Neural cell (in vitro differentiated cells): ENCODE measurements around the gene ADGRE3. TPM values are rescaled to one million over a fixed set of nuclear protein-coding genes. Genes with fewer than 3 reads are reported as not detected.

Experiments used
- H2AFZ ChIP-seq: fragments of 200-600, 300-800 bp; sonication (generic), shearing (Covaris generic); 2 replicates; pipeline ENCODE4 v1.6.0; 2014; ENCODE audit warnings: low read depth, mild to moderate bottlenecking, antibody characterized with exemption, low read length, moderate library complexity
- H3F3A ChIP-seq: fragments of 200-600 bp; shearing (Covaris generic); 2 replicates; pipeline ENCODE4 v1.6.1; 2016; ENCODE audit warnings: mild to moderate bottlenecking, moderate library complexity, mixed read lengths, antibody characterized with exemption, low read length; ENCODE audit not compliant: insufficient read depth, poor library complexity, severe bottlenecking
- H3K27ac ChIP-seq: fragments of 200-600, 300-800 bp; sonication (generic), shearing (Covaris generic); 2 replicates; pipeline ENCODE4 v1.5.1; 2014; ENCODE audit warnings: mild to moderate bottlenecking, low read length, moderate library complexity
- H3K27me3 ChIP-seq: fragments of 300-800, 200-600 bp; sonication (generic), shearing (Covaris generic); 2 replicates; pipeline ENCODE4 v1.6.0; 2014; ENCODE audit warnings: mild to moderate bottlenecking, low read depth, low read length, moderate library complexity; ENCODE audit not compliant: insufficient read depth
- H3K36me3 ChIP-seq: fragments of 300-800, 200-600 bp; sonication (generic), shearing (Covaris generic); 2 replicates; pipeline ENCODE4 v1.5.1; 2014; ENCODE audit warnings: mild to moderate bottlenecking, antibody characterized with exemption, low read length, moderate library complexity; ENCODE audit not compliant: insufficient read depth
- H3K4me2 ChIP-seq: fragments of 300-800, 200-600 bp; sonication (generic), shearing (Covaris generic); 2 replicates; pipeline ENCODE4 v1.6.0; 2014; ENCODE audit warnings: mild to moderate bottlenecking, low read length
- H3K4me3 ChIP-seq: fragments of 300-800, 200-600 bp; sonication (generic), shearing (Covaris generic); 2 replicates; pipeline ENCODE4 v1.5.1; 2014; ENCODE audit warnings: mild to moderate bottlenecking, low read length, moderate library complexity
- H3K79me2 ChIP-seq: fragments of 200-600 bp; shearing (Covaris generic); replicated peaks from 2 replicates; pipeline ENCODE4 v1.6.0; 2014; ENCODE audit warnings: mild to moderate bottlenecking, low read length, moderate library complexity; ENCODE audit not compliant: insufficient read depth
- H3K9ac ChIP-seq: fragments of 300-800, 200-600 bp; sonication (generic), shearing (Covaris generic); 2 replicates; pipeline ENCODE4 v1.6.1; 2016; ENCODE audit warnings: mild to moderate bottlenecking, low read length, mixed read lengths
- H3K9me2 ChIP-seq: fragments of 200-600 bp; shearing (Covaris generic); 2 replicates; pipeline ENCODE4 v1.6.1; 2016; ENCODE audit warnings: mild to moderate bottlenecking, low read length, mixed read lengths; ENCODE audit not compliant: insufficient read depth
- H3K9me3 ChIP-seq: fragments of 200-600, 300-800 bp; sonication (generic), shearing (Covaris generic); 2 replicates; pipeline ENCODE4 v1.6.1; 2016; ENCODE audit warnings: mild to moderate bottlenecking, mixed run types, low read length, moderate library complexity, mixed read lengths
- H4K20me1 ChIP-seq: fragments of 200-600 bp; shearing (Covaris generic); 2 replicates; pipeline ENCODE4 v1.6.1; 2016; ENCODE audit warnings: mild to moderate bottlenecking, mixed run types; ENCODE audit not compliant: insufficient read depth
- CTCF ChIP-seq: fragments of 450-650 bp; IDR thresholded peaks from 2 replicates; pipeline ENCODE4 v1.5.1; 2014; ENCODE audit warnings: antibody characterized with exemption, mild to moderate bottlenecking, moderate library complexity; ENCODE audit not compliant: poor library complexity, severe bottlenecking
- EP300 ChIP-seq: fragments of 450-650 bp; conservative IDR thresholded peaks from 2 replicates; pipeline ENCODE4 v1.6.1; 2014; ENCODE audit warnings: antibody characterized with exemption, mild to moderate bottlenecking, moderate library complexity; ENCODE audit not compliant: poor library complexity, severe bottlenecking
- EZH2 ChIP-seq: fragments of 200-600, 300-800 bp; shearing (Covaris generic), sonication (generic); IDR thresholded peaks from 2 replicates; pipeline ENCODE4 v1.6.1; 2014; ENCODE audit warnings: antibody characterized with exemption, low read length, borderline replicate concordance, mild to moderate bottlenecking; ENCODE audit not compliant: insufficient read depth, poor library complexity, severe bottlenecking
- MXI1 ChIP-seq: fragments of 450-650 bp; conservative IDR thresholded peaks from 2 replicates; pipeline ENCODE4 v1.6.1; 2014; ENCODE audit warnings: antibody characterized with exemption, mild to moderate bottlenecking; ENCODE audit not compliant: poor library complexity, severe bottlenecking
- POLR2AphosphoS5 ChIP-seq: IDR thresholded peaks from 2 replicates; pipeline ENCODE4 v1.6.1; 2012
- RAD21 ChIP-seq: fragments of 450-650 bp; conservative IDR thresholded peaks from 2 replicates; pipeline ENCODE4 v1.6.1; 2014; ENCODE audit warnings: antibody characterized with exemption, mild to moderate bottlenecking, moderate library complexity
- SMC3 ChIP-seq: fragments of 450-650 bp; conservative IDR thresholded peaks from 2 replicates; pipeline ENCODE4 v1.6.1; 2014; ENCODE audit warnings: antibody characterized with exemption, mild to moderate bottlenecking, moderate library complexity; ENCODE audit not compliant: poor library complexity
- TAF1 ChIP-seq: IDR thresholded peaks from 2 replicates; pipeline ENCODE4 v1.6.1; 2012; ENCODE audit warnings: low read depth
- polyA plus RNA-seq: library from polyadenylated mRNA; depleted of rRNA; stranded (reverse); fragments of >200 nt; gene quantifications from 2 replicates; pipeline ENCODE4 v1.2.3, GENCODE V29; 2014
- TF ChIP-seq, protein P1 (sequence below): IDR thresholded peaks from 2 replicates; pipeline ENCODE4 v1.6.1; 2012; ENCODE audit warnings: borderline replicate concordance

Gene ADGRE3
- polyA plus RNA-seq, 1 donor from 2014 or later, result not detected

DNA sequence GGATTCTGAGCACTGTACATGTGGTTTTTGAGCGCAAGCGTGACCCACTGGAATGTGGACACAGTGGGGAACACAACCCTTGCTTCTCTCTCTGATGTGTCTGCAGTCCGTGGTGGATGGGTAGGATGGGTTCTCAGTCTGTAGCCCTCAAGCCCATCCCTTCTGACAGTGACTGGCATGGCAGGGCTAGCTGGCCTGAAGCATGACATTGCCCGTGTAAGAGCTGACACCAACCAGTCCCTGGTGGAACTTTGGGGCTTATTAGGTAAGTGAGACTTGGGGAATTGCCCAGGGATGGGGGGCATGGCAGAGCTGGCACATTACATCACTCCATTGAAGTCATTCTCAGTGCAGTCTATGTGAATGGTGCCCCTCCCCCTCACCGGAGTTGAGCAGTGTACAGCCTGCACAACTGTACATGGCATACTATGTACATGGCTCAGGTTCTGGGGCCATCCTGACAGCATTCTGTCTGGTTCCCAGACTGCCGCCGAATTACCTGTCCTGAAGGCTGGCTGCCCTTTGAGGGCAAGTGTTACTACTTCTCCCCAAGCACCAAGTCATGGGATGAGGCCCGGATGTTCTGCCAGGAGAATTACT is 75.0 kb downstream of the ADGRE3 start:
- no peak overlapping the region for H2AFZ ChIP-seq
- H3K9me3 ChIP-seq, result no peaks in the 10 kb centered on the region

DNA sequence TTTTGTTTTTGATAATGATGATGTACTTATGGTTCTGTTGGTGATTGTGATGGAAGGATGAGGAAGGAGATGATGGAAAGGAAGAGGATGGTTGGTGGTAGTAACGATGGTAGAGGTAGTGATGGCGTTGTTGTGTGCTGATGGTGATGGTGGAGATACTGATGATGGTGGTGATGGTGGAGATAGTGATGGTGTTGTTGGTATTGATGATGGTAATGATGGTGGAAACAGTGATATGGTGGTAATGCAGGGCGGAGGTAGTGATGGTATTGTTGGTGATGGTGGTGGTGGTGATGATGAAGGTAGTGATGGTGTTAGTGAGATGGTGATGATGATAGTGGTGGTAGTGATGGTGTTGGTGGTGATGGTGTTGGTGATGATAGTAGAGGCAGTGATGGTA is 79.1 kb downstream of the ADGRE3 start:
- no peak overlapping the region for H3K27ac ChIP-seq
- no peaks in the 10 kb centered on the region for H3K36me3 ChIP-seq
- no peaks in the 10 kb centered on the region for H3K79me2 ChIP-seq
- no peaks in the 10 kb centered on the region for H3K9me2 ChIP-seq
- H3K27me3 ChIP-seq, result no peaks in the 10 kb centered on the region
- H3K4me3 ChIP-seq, result no peak overlapping the region
- no peaks in the 10 kb centered on the region for H3K9me3 ChIP-seq
- no peaks in the 10 kb centered on the region for H4K20me1 ChIP-seq
- H3K4me2 ChIP-seq, result no peak overlapping the region
- H3K9ac ChIP-seq, result no peak overlapping the region
- H3F3A ChIP-seq, result no peaks in the 10 kb centered on the region
- H2AFZ ChIP-seq, result no peak overlapping the region
- no peak for TF ChIP-seq TAF1
- TF ChIP-seq MXI1, result no peak
- no peak for TF ChIP-seq EZH2
- no peak for TF ChIP-seq CTCF
- TF ChIP-seq RAD21, result no peak
- TF ChIP-seq, protein P1, sequence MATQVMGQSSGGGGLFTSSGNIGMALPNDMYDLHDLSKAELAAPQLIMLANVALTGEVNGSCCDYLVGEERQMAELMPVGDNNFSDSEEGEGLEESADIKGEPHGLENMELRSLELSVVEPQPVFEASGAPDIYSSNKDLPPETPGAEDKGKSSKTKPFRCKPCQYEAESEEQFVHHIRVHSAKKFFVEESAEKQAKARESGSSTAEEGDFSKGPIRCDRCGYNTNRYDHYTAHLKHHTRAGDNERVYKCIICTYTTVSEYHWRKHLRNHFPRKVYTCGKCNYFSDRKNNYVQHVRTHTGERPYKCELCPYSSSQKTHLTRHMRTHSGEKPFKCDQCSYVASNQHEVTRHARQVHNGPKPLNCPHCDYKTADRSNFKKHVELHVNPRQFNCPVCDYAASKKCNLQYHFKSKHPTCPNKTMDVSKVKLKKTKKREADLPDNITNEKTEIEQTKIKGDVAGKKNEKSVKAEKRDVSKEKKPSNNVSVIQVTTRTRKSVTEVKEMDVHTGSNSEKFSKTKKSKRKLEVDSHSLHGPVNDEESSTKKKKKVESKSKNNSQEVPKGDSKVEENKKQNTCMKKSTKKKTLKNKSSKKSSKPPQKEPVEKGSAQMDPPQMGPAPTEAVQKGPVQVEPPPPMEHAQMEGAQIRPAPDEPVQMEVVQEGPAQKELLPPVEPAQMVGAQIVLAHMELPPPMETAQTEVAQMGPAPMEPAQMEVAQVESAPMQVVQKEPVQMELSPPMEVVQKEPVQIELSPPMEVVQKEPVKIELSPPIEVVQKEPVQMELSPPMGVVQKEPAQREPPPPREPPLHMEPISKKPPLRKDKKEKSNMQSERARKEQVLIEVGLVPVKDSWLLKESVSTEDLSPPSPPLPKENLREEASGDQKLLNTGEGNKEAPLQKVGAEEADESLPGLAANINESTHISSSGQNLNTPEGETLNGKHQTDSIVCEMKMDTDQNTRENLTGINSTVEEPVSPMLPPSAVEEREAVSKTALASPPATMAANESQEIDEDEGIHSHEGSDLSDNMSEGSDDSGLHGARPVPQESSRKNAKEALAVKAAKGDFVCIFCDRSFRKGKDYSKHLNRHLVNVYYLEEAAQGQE, result no peak
- no peak for TF ChIP-seq SMC3
- TF ChIP-seq EP300, result no peak

More for the DNA sequence above, 75.0 kb downstream of the ADGRE3 start:
- no peak overlapping the region for H3K4me3 ChIP-seq
- no peaks in the 10 kb centered on the region for H3F3A ChIP-seq
- H3K4me2 ChIP-seq, result no peak overlapping the region
- no peak for TF ChIP-seq CTCF
- TF ChIP-seq MXI1, result no peak
- no peak for TF ChIP-seq RAD21
- TF ChIP-seq EZH2, result no peak
- TF ChIP-seq SMC3, result no peak
- TF ChIP-seq TAF1, result no peak
- TF ChIP-seq POLR2AphosphoS5, result no peak
- TF ChIP-seq EP300, result no peak
- TF ChIP-seq, protein P1, result no peak
- no peaks in the 10 kb centered on the region for H4K20me1 ChIP-seq
- H3K27me3 ChIP-seq, result no peaks in the 10 kb centered on the region
- no peak overlapping the region for H3K27ac ChIP-seq
- H3K9ac ChIP-seq, result no peak overlapping the region
- no peaks in the 10 kb centered on the region for H3K36me3 ChIP-seq
- H3K9me2 ChIP-seq, result no peaks in the 10 kb centered on the region
- H3K79me2 ChIP-seq, result no peaks in the 10 kb centered on the region
